HepG2 (cell line): ENCODE results near the gene IKZF4. TPM values are rescaled to one million over a fixed set of nuclear protein-coding genes. Genes with fewer than 3 reads are reported as not detected.

Source experiments
- BRCA1 ChIP-seq: sonication (generic); formaldehyde crosslinking; IDR thresholded peaks from 2 replicates; pipeline ENCODE4 v1.4.0; 2020; ENCODE audit warnings: missing genetic modification reagents
- CEBPZ ChIP-seq: IDR thresholded peaks from 2 replicates; pipeline ENCODE4 v1.6.1; 2012; ENCODE audit warnings: low read length, improper control_type of control experiment
- DMTF1 ChIP-seq: sonication (generic); formaldehyde crosslinking; IDR thresholded peaks from 2 replicates; pipeline ENCODE4 v1.4.0; 2020; ENCODE audit warnings: mild to moderate bottlenecking, missing genetic modification reagents
- DRAP1 ChIP-seq: IDR thresholded peaks from 2 replicates; pipeline ENCODE4 v1.6.1; 2016; ENCODE audit warnings: missing genetic modification reagents, missing compliant biosample characterization
- FLYWCH1 ChIP-seq: sonication (generic); formaldehyde crosslinking; IDR thresholded peaks from 2 replicates; pipeline ENCODE4 v1.8.1; 2023; ENCODE audit warnings: mild to moderate bottlenecking, missing genetic modification reagents
- GZF1 ChIP-seq: sonication (generic); formaldehyde crosslinking; IDR thresholded peaks from 2 replicates; pipeline ENCODE4 v1.5.1; 2020; ENCODE audit warnings: mild to moderate bottlenecking, missing genetic modification reagents
- KLF13 ChIP-seq: sonication (generic); formaldehyde crosslinking; IDR thresholded peaks from 2 replicates; pipeline ENCODE4 v1.4.0; 2020; ENCODE audit warnings: mild to moderate bottlenecking, missing genetic modification reagents
- NFE2L1 ChIP-seq: sonication (generic); formaldehyde crosslinking; IDR thresholded peaks from 2 replicates; pipeline ENCODE4 v1.4.0; 2020; ENCODE audit warnings: missing genetic modification reagents, mild to moderate bottlenecking, borderline replicate concordance
- NFRKB ChIP-seq: fragments of 450-650 bp; IDR thresholded peaks from 2 replicates; pipeline ENCODE4 v1.6.1; 2017
- RARG ChIP-seq: sonication (generic); formaldehyde crosslinking; IDR thresholded peaks from 2 replicates; pipeline ENCODE4 v1.4.0; 2020; ENCODE audit warnings: low read depth, mild to moderate bottlenecking, missing genetic modification reagents
- RBM39 ChIP-seq: fragments of 200-400 bp; formaldehyde crosslinking; IDR thresholded peaks from one replicate; pipeline ENCODE4 v1.6.1; 2018; ENCODE audit warnings: antibody characterized with exemption, mild to moderate bottlenecking, low read depth, low read length; ENCODE audit not compliant: poor library complexity, severe bottlenecking
- TCF7 ChIP-seq: sonication (generic); IDR thresholded peaks from 2 replicates; pipeline ENCODE4 v1.6.1; 2016; ENCODE audit warnings: antibody characterized with exemption, low read depth
- ZHX1 ChIP-seq: sonication (generic); formaldehyde crosslinking; IDR thresholded peaks from 2 replicates; pipeline ENCODE4 v1.8.1; 2022; ENCODE audit warnings: low read depth, mild to moderate bottlenecking, missing genetic modification reagents
- ZKSCAN5 ChIP-seq: sonication (generic); formaldehyde crosslinking; IDR thresholded peaks from 2 replicates; pipeline ENCODE4 v1.5.1; 2020; ENCODE audit warnings: mild to moderate bottlenecking, missing genetic modification reagents
- ZNF143 ChIP-seq: sonication (generic); formaldehyde crosslinking; IDR thresholded peaks from 2 replicates; pipeline ENCODE4 v1.4.0; 2020; ENCODE audit warnings: missing genetic modification reagents
- ZNF296 ChIP-seq: sonication (generic); formaldehyde crosslinking; conservative IDR thresholded peaks from 2 replicates; pipeline ENCODE4 v1.5.0; 2020; ENCODE audit warnings: mild to moderate bottlenecking, missing genetic modification reagents
- ZNF709 ChIP-seq: sonication (generic); formaldehyde crosslinking; IDR thresholded peaks from 2 replicates; pipeline ENCODE4 v1.5.0; 2020; ENCODE audit warnings: mild to moderate bottlenecking, missing genetic modification reagents
- ZNF780A ChIP-seq: sonication (generic); formaldehyde crosslinking; IDR thresholded peaks from 2 replicates; pipeline ENCODE4 v1.8.0; 2022; ENCODE audit warnings: mild to moderate bottlenecking, missing genetic modification reagents, moderate library complexity
- ZZZ3 ChIP-seq: sonication (generic); formaldehyde crosslinking; IDR thresholded peaks from 2 replicates; pipeline ENCODE4 v1.4.0; 2020; ENCODE audit warnings: missing genetic modification reagents, mild to moderate bottlenecking, borderline replicate concordance
- polyA plus RNA-seq, 8 experiments: library from polyadenylated mRNA; depleted of rRNA in 3 of 8; stranded (reverse) in 7 of 8; unstranded in 1 of 8; fragments of >200 nt; fragmentation: Illumina TruSeq in 4 of 8; extraction: Trizol in 4 of 8; gene quantifications; 2 replicates each; pipeline versions ENCODE4 v1.2.1 to v1.2.3, GENCODE V29; 2011 to 2016; ENCODE audit warnings: low read depth in 4 of 8, missing spikeins in 1 of 8, mixed read lengths in 1 of 8; ENCODE audit not compliant: insufficient read depth in 1 of 8
- total RNA-seq, 5 experiments: library from RNA; depleted of rRNA; stranded (reverse); fragments of >200 nt; fragmentation: Illumina TruSeq; extraction: Trizol; gene quantifications; 2 replicates each; pipeline ENCODE4 v1.2.3, GENCODE V29; 2016; ENCODE audit warnings: low read depth in 1 of 5
- TF ChIP-seq, protein P1 (sequence below): sonication (generic); formaldehyde crosslinking; IDR thresholded peaks from 2 replicates; pipeline ENCODE4 v1.4.0; 2020; ENCODE audit warnings: low read depth, mild to moderate bottlenecking, missing genetic modification reagents

The IKZF4 gene
- total and polyA plus RNA-seq, 2 of the 13 experiments (the other 11 are each of a cell fraction or from before 2014, with no cell fraction given) = 0.58 to 2.2 TPM

- TF ChIP-seq CEBPZ = no peak
- TF ChIP-seq ZNF296 (CRISPR knock-in tag) = no peak
- TF ChIP-seq DMTF1 = no peak
- TF ChIP-seq RBM39 = no peak
- TF ChIP-seq NFRKB = no peak
- TF ChIP-seq BRCA1 (CRISPR knock-in tag) = no peak
- no peak for TF ChIP-seq TCF7
- no peak for TF ChIP-seq NFE2L1 (CRISPR knock-in tag)
- no peak for TF ChIP-seq ZHX1
- TF ChIP-seq ZZZ3 (CRISPR knock-in tag) = no peak
- no peak for TF ChIP-seq FLYWCH1 (CRISPR knock-in tag)
- no peak for TF ChIP-seq KLF13 (CRISPR knock-in tag)
- 0 out of 2 replicates have a peak, but pooled peaks have one; percentile 46 for TF ChIP-seq ZNF709 (CRISPR knock-in tag)
- no peak for TF ChIP-seq ZNF143 (CRISPR knock-in tag)
- TF ChIP-seq RARG (CRISPR knock-in tag) = no peak
- TF ChIP-seq, protein P1, sequence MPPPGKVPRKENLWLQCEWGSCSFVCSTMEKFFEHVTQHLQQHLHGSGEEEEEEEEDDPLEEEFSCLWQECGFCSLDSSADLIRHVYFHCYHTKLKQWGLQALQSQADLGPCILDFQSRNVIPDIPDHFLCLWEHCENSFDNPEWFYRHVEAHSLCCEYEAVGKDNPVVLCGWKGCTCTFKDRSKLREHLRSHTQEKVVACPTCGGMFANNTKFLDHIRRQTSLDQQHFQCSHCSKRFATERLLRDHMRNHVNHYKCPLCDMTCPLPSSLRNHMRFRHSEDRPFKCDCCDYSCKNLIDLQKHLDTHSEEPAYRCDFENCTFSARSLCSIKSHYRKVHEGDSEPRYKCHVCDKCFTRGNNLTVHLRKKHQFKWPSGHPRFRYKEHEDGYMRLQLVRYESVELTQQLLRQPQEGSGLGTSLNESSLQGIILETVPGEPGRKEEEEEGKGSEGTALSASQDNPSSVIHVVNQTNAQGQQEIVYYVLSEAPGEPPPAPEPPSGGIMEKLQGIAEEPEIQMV (CRISPR knock-in tag) = no peak
- TF ChIP-seq ZNF780A = no peak
- TF ChIP-seq GZF1 (CRISPR knock-in tag) = no peak
- no peak for TF ChIP-seq DRAP1 (CRISPR knock-in tag)
- TF ChIP-seq ZKSCAN5 (CRISPR knock-in tag) = no peak
Observed at GRCh38 chr12:56038022-56038655, 17.3 kb downstream of the IKZF4 start (continued).
